HG02885 (cell line): ENCODE measurements around the gene WFDC10B.
"Not testable (repeated sequence)": the region's sequence is repeated elsewhere in the genome, so short reads cannot be mapped to it uniquely, and the experiment has no call there.

Experiments
- ATAC-seq: cut with Tn5 transposase; IDR thresholded peaks from one replicate; pipeline ENCODE4 v1.9.1; 2021; ENCODE audit warnings: mild to moderate bottlenecking; ENCODE audit not compliant: unreplicated experiment, poor library complexity

WFDC10B gene

DNA sequence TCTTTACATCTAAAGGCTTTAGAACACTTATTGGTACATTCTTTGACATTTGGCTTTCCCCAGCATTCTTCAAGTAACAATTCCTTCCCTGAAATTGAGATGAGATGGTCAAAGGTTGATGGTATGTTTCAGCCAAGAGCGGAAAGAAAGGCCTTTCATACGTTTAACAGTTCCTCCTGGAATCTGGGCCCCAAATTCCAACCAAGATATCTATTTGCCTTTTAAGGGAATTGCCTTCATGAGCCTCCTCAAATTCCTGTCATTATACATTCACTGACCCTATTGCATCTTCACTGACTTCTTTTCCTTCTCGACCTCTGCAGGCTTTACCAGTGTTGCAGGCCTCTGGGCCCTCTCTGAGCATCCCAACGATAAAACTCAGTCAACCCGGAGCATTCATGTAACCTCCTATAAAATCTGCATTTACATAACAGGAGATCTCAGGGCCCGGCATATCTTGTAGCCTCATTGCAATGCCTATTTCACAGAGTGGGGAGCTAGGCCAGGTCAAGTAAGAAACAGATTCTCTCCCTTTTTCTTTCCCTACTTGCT lies 55.4 kb downstream of the WFDC10B start:
- no peak for ATAC-seq

DNA sequence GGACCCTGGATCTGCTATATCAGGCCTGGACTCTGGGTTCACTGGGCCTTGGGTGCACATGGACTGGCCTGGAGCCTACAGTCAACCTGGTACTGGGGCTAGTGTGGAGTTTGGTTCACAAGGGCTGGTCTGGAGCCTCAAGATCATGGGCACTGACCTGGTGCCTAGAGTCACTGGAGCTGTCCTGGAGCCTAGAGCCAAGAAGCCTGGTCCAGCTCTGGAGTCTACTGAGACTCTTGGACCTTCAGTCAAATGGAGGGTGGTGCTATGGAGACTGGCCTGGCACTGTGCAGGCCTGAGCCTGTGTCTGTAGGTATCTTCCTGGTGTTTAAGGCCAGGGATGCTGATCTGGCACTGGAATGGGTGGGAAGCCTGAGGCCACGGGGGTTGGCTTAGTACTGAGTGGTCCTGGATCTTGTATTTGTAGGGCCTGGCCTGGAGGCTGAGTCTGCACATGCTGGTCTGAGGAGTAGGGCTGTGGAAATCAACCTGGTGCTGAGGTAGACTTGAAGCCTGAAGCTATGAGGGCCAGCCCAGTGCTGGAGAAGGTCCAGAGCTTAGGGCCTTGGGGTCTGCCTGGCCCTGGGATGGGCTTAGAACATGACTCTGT lies 57.3 kb downstream of the WFDC10B start:
- ATAC-seq, result no peak

DNA sequence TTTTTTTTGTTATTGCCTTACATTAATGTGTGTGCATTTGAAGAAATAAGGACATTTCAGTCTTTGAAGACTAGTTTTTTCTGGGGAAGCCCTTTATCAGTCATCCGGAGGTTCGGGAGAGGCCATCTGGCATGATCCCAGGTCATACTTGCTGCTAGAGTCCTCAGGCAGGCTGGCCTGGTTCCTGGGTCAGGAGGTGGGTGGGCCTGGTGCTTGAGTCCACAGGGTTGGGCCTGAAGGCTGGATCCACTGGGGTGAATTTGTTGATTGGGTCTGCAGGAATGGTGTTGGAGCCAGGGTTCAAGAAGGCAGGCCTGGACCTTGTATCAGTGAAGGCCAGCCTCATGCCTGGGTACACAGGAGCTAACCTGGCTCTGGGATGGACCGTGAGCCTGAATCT lies 57.9 kb downstream of the WFDC10B start:
- ATAC-seq, result no peak

DNA sequence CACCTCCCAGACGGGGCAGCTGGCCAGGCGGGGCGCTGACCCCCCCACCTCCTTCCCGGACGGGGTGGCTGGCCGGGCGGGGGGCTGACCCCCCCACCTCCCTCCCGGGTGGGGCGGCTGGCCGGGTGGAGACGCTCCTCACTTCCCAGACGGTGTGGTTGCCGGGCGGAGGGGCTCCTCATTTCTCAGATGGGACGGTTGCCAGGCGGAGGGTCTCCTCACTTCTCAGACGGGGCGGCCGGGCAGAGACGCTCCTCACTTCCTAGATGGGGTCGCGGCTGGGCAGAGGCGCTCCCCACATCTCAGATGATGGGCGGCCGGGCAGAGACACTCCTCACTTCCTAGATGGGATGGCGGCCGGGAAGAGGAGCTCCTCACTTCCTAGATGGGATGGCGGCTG lies 59.0 kb downstream of the WFDC10B start:
- ATAC-seq, result not testable (repeated sequence)

- ATAC-seq, result not testable (repeated sequence)
Measured at GRCh38 chr20:45641076-45641475, 63.7 kb downstream of the WFDC10B start.

DNA sequence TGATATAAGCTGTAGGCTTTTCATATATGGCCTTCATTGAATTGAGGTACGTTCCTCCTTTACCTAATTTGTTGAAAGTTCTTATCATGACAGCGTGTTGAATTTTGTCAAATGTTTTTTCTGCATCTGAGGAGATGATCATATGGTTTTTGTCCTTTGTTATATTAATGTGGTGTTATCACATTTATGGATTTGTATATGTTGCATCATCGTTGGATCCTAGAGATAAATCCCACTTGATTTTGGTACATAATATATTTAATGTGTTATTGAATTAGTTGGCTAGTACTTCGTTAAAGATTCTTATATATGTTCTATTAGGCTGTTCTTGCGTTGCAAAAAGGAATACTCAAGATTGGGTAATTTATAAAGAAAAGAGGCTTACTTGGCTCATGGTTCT lies 65.1 kb downstream of the WFDC10B start:
- ATAC-seq, result no peak

- ATAC-seq, result no peak
Measured at GRCh38 chr20:45636513-45636912, 68.3 kb downstream of the WFDC10B start.
